HG03439 (cell line): ENCODE results near the gene SWAP70.
"Not testable (repeated sequence)": the region's sequence is repeated elsewhere in the genome, so short reads cannot be mapped to it uniquely, and the experiment has no call there.

ENCODE experiments used
- ATAC-seq: cut with Tn5 transposase; IDR thresholded peaks from one replicate; pipeline ENCODE4 v1.9.1; 2021; ENCODE audit warnings: mild to moderate bottlenecking, moderate library complexity; ENCODE audit not compliant: unreplicated experiment

Gene SWAP70

DNA sequence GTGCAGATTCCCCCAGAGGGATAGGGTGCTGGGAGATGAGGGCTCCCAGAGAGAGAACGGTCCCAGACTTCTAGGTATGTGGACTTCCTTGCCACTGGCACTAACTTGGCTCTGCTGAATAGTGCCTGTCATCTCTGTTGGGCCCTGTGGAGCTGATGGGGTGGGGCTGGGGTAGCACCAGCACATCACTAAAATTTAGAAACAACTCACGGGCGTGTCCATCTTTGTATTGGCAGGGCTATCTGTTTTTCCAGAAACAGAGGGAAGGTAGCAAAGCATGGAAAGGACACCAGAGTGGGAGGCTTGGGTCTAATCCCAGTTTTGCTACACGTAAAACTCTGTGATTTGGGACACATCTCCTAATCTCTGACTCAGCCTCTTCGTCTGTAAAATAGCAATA is 25.8 kb downstream of the SWAP70 start:
- ATAC-seq, result no peak

DNA sequence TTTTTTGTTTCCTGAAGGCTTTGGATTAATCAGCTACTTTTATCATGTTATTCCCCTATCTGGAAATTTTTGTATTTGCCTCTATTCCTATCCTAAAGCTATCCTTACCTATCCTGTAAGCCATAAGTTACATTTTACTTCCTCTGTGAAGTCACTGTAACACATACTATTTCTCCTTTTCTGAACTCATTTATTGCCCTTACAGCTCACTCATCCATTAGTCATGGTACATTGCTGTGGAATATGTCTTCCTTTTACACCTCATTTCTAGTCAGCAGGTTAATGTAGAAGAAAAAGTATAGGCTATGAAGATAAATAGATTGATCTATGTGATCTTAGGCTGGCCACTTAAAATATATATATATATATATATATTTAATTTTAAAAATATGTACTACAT is 28.0 kb downstream of the SWAP70 start:
- ATAC-seq, result no peak

DNA sequence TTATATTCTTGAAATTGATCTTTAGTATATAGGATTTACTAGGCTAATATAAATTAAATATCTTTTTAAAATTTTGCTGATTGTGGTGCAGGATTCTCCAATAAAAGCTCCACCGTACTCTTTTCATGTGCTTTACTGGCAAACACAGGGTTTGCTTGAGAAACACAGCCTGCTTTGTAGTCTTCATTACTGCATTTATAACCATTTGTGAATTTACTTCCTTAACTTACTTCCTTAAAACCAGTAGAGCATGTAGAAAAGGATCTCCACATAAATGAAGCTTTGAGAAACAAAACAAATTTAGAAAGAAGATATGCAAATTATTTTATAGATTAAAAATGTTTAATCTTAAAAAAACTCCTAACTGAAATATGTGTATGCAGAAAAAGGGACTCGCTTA is 28.8 kb downstream of the SWAP70 start:
- no peak for ATAC-seq

DNA sequence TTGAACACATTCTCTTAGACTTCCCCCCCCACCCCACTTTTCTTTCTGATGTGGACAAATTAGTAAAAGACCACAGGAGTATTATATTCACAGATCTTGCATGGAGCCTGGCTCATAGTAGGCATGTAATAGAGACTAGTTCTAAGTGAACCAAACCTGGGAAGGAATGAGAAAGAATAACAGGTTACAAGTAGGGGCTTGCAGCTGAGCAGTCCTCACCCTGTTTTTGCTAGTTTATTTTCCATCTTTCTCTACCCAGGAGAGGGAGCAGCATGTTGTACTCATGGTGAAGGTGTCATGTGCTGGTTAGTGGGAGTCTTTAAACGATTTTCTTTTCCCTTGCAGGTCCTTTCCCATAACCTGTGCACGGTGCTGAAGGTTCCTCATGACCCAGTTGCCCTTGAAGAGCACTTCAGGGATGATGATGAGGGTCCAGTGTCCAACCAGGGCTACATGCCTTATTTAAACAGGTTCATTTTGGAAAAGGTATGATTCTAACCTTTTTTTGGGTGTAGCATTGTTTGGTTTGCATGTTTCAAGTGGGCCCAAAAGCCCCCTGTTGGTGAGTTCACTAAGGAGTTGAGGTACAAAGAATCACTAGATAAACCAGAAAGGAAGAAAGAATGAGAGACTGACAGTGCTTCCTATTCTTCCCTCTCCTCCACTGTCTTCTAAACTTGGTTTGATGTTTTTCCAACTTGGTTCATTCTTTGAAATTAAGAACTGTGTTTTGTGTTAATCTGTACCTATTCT is 30.1 kb downstream of the SWAP70 start:
- ATAC-seq, result no peak

DNA sequence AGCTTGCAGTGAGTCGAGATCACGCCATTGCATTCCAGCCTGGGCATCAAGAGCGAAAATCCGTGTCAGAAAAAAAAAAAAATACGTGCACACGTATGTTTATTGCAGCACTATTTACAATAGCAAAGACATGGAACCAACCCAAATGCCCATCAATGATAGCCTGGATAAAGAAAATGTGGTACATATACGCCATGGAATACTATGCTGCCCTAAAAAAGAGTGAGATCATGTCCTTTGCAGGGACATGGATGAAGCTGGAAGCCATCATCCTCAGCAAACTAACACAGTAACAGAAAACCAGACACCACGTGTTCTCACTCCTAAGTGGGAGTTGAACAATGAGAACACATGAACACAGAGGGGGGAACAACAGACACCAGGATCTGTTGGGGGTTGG is 31.4 kb downstream of the SWAP70 start:
- not testable (repeated sequence) for ATAC-seq

DNA sequence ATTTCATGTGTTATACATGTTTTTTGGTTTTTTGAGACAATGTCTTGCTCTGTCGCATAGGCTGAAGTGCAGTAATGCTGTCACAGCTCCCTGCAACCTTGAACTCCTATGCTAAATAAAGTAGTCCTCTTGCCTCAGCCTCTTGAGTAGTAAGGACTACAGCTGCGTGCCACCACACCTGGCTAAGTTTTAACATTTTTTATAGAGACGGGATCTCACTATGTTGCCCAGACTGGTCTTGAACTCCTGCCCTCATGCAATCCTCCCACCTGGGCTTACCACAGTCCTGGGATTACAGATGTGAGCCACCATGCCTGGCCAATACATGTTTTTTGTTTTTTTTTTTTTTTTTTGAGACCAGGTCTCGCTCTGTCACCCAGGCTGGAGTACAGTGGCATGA is 33.9 kb downstream of the SWAP70 start:
- no peak for ATAC-seq

DNA sequence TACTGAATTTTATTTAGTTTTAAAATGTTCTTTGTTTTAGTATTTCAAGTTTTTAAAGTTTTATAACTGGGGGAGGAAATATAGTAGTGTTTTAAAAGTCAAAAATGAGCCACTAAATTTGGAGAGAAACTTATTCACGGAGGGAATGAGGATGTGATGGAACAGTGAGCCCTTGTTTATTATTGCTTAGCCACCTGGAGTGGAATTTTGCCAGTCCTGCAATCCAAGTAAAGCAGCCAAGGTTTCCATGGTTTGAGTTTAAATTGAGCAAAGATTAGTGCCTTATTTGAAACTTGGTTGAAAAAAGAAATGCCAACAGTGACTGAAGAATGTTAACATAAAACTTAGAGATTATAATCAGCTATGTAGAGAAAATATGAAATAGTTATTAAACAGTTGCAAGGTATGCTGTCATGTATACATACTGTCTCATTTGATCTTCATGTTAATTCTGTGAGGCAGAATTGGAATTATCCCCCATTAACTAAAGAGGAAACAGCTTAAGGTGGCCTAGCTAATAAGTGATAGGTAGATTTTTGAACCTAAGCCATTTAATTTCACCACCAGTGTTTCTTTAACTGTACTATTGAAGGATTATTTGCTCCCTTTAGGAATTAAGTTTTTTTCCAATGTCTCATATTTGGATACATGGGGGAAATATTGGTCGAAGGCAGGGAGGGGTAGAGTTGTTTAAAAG is 36.4 kb downstream of the SWAP70 start:
- ATAC-seq, result no peak

DNA sequence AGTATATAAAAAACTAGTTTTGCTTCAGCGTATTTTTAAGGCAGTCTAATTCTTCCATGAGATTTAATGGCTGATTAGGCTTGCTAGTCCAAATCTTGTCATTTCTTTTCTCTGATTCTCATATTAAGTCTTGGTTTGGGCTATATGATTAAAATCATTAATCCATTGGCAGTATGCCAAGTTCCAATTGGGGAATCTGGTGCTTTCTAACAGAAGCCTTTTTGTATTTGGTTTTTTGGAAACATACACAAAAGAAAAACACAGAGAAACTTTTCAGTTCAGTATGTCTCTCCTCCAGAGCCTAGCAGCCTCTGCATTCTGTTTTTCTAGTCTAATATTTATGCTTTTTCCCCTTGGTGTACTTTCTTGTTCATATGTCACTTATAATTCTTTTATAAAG is 37.9 kb downstream of the SWAP70 start:
- ATAC-seq, result no peak

- no peak for ATAC-seq
Observed at GRCh38 chr11:9703280-9703679, 39.4 kb downstream of the SWAP70 start.

DNA sequence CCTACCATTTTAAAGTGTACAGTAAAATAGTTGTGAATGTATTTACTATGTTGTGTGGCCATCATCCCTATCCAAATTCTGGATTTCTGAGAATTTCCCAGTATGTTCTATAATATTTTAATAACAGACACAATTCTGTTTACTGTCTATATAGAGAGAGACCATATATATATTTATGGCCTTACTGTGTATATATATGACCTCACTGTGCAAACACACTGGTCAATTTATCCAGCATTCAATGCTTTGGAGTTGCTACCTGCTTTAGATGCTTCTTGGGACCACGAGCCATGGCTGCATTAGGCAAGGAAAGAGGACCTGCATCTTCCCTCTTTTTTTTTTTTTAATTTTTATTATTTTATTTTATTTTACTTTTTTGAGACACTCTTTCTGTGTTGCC is 40.2 kb downstream of the SWAP70 start:
- ATAC-seq, result no peak

GRCh38 chr11:9704620-9705019 is 40.7 kb downstream of the SWAP70 start:
- no peak for ATAC-seq

DNA sequence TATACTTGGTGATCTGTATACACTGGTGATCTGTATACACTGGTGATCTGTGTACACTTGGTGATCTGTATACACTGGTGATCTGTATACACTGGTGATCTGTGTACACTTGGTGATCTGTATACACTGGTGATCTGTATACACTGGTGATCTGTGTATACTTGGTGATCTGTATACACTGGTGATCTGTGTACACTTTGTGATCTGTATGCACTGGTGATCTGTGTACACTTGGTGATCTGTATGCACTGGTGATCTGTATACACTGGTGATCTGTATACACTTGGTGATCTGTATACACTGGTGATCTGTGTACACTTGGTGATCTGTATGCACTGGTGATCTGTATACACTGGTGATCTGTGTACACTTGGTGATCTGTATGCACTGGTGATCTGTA is 41.5 kb downstream of the SWAP70 start:
- ATAC-seq, result not testable (repeated sequence)

DNA sequence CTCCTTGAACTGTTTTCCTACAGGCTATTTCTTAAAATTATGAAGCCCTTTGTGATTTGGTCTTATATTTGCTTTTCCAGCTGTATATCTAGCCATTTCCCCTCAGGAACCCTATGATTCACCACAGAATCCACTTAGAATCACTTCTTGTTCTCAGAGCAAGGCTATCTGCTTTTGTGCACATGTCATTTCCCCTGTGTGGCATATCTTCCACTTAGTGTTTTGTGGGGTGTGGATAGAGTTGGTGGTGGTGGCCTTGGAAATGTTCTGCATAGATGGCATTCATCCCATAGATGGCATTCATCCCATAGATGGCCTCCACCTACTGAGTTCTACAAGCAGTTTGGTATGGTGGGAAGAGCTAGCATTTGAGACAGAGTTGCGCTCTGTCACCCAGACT is 44.7 kb downstream of the SWAP70 start:
- ATAC-seq, result no peak

GRCh38 chr11:9710223-9710622 is 46.3 kb downstream of the SWAP70 start:
- ATAC-seq, result no peak

- ATAC-seq, result no peak
Observed at GRCh38 chr11:9710852-9711251, 47.0 kb downstream of the SWAP70 start.

GRCh38 chr11:9711454-9712307 is 47.8 kb downstream of the SWAP70 start:
- ATAC-seq, result no peak

GRCh38 chr11:9714272-9714940 is 50.5 kb downstream of the SWAP70 start:
- ATAC-seq, result no peak

- peak; percentile 68 for ATAC-seq
Observed at GRCh38 chr11:9716275-9717039, 52.6 kb downstream of the SWAP70 start.

DNA sequence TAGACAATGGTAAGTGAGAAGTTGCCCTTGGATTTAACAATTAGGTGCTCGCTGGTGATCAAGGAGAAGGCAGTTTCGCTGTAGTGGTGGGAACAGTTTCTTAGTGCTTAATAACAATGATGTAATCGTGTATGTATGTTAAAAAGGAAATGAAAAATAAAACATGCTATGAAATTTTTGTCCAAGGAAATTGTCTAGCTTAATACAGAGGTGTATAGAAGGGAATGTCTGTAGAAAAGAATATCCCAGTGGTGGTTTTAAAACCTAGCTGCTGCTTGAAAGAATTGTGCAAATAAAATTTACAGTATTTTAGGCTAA is 53.1 kb downstream of the SWAP70 start:
- ATAC-seq, result no peak

- no peak for ATAC-seq
Observed at GRCh38 chr11:9717719-9718118, 53.8 kb downstream of the SWAP70 start.

DNA sequence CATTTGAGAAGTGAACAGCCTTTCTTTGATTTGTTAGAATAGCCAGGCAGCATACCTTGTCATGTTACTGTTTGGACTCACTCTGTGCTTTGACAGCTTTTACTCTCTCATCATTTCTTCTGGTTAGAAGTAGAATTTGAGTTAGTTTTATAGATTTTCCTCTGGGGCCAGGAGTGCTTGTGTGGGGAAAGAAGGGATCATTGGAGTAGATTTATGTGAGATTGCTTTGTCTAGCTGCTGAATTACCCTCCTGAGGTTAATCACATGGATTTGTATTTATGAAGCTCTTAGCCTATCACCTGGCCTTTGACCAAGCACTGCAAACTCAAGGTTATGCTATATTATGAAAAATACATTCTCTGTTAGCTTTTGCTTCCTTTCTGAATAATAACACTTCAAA is 54.3 kb downstream of the SWAP70 start:
- ATAC-seq, result no peak
